Keratinocyte (primary cell): Measurements from ENCODE around the gene MOK.
"Not testable (repeated sequence)": the region's sequence is repeated elsewhere in the genome, so short reads cannot be mapped to it uniquely, and the experiment has no call there.

Experiments
- CTCF ChIP-seq, 3 experiments: IDR thresholded peaks in 1 of 3; conservative IDR thresholded peaks in 1 of 3; optimal IDR thresholded peaks in 1 of 3; 2 replicates in 2 of 3; 3 replicates in 1 of 3; pipeline versions ENCODE3 to v1.5.1; 2011; ENCODE audit warnings: low read length in 3 of 3, mild to moderate bottlenecking in 3 of 3, moderate library complexity in 2 of 3, control low read depth in 1 of 3, inconsistent platforms in 1 of 3; ENCODE audit not compliant: insufficient read depth in 2 of 3; ENCODE audit errors: extremely low read depth in 1 of 3
- EZH2 ChIP-seq: IDR thresholded peaks from one replicate; pipeline ENCODE4 v1.6.1; 2012; ENCODE audit warnings: inconsistent platforms, mild to moderate bottlenecking, low read length, moderate library complexity

- not testable (repeated sequence) for TF ChIP-seq CTCF (optimal IDR thresholded peaks at IDR 0.05 in 1 of 3, IDR thresholded peaks at IDR 0.05 in 1 of 3, conservative IDR thresholded peaks at IDR 0.05 in 1 of 3; ENCODE audit: extremely low read depth in 1 of 3, insufficient read depth in 2 of 3, low read length in 3 of 3); EZH2
Measured at GRCh38 chr14:102351593-102351992, 46.6 kb upstream of the MOK start.
